Mesenteric fat pad (tissue), 1 donor: ENCODE data around the gene TXNDC5. TPM values are rescaled to one million over a fixed set of nuclear protein-coding genes. Genes with fewer than 3 reads are reported as not detected.
"Not testable (repeated sequence)": the region's sequence is repeated elsewhere in the genome, so short reads cannot be mapped to it uniquely, and the experiment has no call there.

Experiments used
- DNase-seq: peaks from one replicate; pipeline ENCODE4 v3.0.0-alpha.2; 2020; ENCODE audit warnings: low spot score
- total RNA-seq: library from RNA; stranded (reverse); fragmentation: NEBNext Ultra II Directional; extraction: Animal tissue kit (Norgen Biotek cat#: 25700); gene quantifications from one replicate; pipeline ENCODE4 v1.2.1, GENCODE V29; 2021
- donor health status: DM: yes; HTN: yes; CAD: no.

TXNDC5 gene
- total RNA-seq, 1 donor from 2014 or later = 153 TPM

DNA sequence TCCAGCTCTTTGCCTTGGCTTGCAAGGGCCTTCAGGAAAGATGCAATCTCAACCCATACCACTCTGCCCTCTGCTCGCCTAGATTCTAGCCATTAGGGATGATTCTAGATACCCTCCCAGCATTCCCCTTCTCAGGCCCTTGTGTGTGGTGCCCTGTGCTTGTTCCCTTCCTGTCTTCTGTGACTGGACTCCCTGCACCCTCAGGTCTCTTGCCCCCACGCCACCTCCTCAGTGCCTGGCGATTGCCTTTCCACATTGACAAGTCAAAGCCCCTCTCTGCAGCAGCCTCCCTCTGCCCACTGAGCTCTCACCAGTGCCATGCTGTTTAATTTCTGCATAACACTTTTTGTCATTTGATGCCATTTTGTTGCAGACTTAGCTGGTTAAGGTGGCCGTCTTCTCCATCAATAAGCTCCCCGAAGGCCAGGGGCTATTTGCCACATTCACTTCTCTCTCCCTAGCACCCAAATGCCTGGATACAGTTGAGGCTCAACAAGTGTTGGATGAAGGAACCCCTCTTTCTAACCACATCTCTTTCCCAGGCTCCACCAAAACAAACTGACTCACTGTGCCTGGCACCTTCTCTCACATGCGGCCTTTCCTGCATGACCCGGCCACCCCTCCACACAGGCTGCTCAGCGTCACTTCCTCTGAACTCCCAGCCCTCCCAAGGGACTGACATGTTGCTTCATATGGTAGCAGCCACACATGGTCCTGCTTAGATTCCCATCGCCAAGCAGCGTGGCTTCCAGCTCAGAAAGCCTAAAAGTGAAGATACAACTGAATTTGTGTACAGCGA is 4.6 kb upstream of the TXNDC5 start:
- DNase-seq = no peak

DNA sequence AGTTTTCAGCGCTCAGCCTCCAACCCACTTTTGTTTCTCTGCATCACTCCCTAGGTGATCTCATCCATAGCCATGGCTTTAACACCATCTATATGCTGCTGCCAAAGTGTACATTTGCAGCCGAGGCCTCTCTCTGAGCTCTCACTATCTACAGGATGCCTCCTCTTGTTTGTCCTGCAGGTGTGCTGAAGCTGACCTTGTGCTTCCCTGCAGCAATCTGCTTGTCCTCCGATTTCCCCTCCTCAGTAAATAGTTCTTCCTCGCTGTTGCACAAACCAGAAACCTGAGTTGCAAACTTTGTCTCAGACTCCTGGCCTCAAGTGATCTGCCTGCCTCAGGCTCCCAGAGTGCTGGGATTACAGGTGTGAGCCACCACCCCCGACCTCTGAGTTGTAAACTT is 3.7 kb upstream of the TXNDC5 start:
- DNase-seq = no peak

DNA sequence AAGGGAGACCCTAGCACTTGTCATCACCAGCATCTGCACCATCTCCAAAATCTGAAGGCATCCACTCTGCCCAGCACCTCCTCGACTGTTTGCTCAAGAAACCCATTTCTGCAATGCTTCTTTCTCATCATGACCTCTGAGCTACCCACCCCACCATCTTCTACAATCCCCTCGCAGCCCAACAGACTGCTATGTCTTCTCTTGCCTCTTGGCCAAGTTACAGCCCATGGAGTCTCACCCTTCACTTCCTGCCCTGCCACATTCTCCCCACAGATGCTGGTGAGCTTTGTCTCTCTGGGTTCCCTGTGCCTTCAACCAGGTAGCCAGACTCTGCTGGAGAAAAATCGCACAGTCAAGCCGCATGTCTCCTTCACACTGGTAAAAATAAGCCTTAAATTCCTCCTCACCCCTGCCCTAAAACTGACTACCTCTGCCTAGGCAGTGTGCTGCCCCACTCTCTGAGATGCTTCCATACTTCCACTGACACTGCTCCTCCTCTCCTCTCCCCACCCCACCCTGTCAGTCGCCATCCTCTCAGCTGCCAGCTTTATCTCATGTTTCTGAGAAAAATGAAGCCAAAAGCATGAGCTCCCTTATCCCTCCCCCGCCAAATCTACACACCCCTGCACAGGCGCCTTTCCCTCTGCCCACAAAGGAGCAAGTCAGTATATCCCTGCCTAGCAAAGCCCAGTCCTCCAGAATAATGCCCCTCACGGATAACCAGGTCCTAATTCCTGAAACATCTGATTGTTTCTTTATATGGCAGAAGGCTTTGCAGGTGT is 2.3 kb upstream of the TXNDC5 start:
- DNase-seq = no peak

DNA sequence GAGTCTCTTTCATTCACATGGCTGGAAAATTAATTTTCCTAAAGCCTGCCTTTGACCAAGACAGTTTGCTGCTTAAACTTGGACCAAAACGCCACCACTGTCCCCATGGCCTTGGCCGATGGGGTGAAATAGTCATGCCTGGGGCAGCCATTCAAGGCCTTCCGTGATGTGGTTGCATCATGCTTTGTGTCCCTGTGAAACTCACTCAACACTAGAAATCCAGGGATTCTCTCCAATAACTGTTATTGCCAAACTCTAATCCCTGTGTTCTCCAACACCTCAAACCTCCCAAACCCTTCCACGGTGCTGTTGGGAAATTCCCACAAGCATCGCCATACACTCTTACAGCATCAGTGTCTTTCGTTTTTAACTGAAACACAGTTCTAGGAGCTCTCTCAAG is 1.4 kb upstream of the TXNDC5 start:
- no peak for DNase-seq

DNA sequence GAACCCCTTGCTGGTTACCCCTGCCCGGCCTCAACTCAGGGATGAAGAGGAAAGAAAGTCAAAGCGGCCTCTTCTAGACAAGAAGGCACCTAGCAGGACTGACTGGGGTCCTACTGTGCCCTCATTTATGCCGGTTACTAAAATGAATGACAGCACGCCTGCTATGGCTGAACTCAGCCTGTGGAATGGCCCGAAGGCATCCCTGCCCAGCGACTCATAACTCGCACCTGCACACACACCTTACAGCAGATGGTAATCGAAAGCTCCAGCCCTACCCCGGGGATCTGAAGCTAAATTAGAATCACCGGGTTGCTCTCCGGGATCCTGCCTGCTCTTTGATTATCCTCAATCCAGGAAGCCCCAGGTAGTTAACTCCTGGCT is 747 bp upstream of the TXNDC5 start:
- no peak for DNase-seq

DNA sequence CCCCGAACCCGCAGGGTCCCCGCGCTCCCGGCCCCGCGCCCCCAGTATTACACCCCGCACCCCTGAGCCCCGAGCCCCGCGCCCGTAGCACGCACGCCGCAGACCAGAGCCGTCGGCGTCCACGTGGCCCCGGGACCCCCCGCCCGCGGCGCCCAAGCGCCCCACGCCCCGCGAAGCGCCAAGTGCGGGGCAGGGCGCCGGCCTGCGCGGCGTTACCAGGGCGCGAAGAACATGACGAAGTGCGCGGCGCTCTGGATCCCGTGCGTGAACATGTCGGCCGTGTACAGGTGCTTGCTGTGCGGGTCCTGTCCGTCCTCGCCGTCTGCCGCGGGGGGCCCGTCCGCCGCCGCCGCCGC is 312 bp downstream of the TXNDC5 start:
- no peak for DNase-seq

DNA sequence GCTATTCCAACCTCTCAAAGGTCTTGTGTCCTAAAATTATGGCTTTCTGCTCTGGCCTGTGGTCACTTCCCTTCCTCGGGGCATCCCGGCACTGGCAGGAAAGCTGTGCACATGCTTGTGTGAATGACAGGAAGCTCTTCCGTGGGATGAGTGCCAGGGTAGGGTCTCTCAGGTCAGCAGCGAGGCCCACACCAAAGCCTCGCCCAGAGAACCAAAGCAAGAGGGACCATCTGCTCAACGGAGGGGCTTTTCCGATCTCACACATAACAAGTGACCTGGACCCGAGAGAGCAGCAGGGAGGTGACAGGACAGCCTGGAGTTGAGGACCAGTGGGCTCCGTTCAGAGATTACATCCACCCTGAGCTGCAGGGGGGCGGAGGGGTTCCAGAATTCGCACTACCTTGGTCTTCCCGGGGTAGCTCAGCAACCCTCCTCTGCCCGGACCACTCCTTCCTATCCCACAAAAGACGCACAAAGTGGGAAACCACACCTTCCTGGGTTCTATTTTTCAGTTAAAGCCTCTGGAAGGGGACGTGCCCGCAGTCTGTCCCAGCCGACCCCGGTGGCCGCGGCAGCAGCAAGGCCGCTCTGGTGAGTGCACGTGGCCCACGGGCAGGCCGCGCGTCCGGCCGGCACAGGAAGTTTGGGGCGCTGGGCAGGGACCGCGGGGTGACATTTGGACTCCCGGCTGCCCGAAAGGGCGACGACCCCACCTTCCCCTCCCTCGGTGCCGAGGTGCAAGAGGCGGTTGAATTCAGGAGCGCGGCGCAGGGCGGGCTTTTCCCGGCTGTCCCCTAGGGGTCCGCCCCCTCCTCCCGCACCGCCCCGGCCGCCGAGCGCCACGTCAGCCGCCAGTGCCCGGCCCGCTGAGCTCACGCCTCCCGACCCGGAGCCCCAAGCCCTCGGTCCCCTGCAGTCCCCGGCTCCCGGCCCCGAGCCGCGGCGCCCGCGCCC is 988 bp downstream of the TXNDC5 start:
- no peak for DNase-seq

DNA sequence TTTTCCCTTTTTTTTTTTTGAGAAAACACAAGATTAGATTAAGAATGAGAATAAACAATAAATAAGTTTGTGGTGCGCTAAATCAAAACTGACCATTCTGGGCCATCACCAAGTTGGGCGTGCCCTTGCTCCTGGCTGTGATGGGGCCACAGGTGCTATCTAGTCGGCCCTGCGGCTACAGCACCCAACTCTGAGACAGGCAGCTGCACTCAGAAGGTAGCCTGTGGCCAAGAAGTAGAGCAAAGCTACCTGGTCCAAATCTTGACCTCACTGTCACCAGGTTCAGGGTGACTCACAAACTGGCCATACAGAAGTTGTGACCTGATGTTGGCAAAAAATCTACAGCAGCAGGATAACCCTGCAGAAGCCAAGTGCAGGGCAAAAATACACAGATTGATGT is 3.4 kb downstream of the TXNDC5 start:
- DNase-seq = no peak

DNA sequence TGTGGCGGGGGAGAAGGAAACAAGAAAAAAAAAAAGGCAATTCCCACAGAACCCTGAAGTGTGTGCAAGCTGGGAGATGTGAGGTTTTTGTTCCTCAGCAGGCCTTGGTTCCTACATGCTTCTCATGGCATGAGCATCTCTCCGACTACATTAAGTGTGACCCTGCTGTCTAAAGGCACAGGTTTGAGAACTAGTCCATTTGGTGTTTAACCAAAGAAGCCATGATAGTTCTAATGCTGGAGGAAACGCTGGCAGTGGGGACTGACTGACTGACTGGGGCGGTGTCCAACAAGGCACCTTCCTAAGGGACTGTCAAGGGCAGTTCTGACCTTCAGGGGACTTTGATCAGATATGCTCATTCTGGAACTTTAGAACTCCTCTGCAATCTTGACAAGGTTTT is 3.8 kb downstream of the TXNDC5 start:
- DNase-seq = no peak

DNA sequence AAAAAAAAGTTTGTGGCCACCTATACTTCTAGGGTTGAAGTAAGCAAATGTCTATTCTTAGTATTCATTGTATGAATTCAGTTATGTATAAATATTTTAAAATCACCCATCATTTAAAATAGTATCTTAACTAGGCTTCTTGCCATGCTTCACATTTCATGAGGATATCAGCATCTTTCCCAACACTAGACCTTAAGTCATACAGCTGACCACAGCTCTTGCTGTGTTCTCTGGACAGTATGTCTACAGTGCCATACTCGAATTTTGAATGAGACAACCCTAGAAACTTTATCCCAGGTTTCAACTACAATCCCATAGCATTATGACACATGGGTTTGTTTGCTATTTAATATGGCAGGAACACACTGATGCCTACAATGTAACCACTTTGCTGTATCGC is 5.2 kb downstream of the TXNDC5 start:
- DNase-seq = no peak

DNA sequence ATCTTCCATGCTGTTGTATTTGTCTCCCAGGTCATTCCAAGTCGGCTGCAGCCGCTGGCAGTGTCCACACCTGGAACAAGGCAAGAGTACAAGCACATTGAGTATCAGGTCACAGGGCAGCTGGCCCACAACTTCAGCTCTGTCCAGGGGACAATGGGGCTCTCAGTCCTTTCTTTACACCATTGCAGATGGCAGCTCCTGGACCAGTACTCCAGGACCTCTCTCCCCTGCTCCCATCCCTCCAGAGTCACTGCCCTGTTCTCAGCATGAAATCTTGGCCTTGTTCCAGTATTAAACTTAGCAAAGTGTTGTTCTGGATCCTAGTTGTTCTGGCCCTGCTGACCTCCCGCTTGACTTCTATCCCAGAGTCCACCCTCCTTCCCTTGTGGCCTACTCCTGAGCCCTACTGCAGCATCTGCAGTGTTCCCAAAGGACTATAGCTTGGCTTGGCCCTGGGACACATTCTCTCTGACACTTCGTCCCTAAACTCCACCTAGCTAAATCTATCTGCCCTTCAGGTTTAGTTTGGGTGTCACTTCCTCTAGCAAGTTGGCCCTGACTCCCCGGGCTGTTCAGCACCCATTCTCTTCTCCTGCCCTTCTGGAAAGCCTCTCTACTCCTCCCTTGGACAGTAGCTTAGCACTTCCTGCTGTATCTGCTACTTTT is 5.8 kb downstream of the TXNDC5 start:
- no peak for DNase-seq

DNA sequence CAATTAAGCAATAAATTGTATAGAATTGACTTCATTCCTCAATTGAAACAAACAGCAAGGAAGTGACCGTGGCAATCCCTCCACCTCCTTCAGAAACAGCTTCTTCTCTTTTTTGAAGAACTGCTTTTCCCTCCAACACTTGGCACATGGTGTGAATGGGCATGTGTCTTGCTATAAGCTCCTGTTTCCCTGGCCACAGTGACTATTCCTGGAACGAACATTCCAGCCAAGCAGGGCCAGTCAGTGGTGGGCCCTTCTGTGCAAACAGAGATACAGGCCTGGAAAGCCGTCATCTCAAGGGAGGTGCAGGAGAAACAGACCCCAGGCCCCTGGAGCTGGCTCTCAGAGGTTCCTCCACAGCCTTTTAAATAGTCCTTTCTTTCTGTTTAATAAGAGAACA is 6.9 kb downstream of the TXNDC5 start:
- no peak for DNase-seq

DNA sequence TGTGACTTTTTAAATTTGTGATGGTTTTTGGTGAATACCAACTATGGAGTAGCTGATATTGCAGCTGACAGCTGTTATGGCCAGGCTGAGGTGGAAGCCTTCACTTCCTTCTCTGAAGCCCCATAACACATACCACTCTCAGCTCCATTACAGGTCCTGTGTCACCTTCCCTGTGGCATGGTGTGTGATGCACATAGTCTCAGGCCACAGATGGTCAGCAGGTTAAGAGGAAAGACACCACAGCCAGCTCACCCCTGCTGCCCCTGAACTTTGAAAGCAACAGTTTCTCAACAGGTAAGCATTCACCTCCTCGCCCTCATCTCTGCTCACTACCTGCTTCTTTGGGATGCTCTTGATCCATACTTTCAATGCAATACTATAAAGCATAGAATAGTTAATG is 7.7 kb downstream of the TXNDC5 start:
- DNase-seq = no peak

DNA sequence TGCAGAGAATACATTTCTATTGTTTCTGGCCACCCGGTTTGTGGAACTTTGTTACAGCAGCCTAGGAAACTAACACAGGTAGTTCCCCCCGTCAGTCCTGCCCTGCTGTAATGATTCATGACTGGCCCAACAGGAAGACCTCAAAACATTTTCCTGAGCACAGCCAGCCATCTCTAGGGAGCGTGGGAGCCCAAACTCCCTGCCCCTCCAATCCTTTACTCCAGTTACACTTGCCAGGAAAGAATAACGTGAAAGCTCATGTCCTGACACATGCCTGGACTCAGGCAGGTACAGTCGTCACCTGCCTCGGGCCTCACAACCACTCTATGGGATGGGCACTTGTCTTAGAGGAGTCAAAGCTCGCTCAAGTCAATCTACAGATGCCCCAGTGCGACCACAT is 8.4 kb downstream of the TXNDC5 start:
- DNase-seq = no peak

DNA sequence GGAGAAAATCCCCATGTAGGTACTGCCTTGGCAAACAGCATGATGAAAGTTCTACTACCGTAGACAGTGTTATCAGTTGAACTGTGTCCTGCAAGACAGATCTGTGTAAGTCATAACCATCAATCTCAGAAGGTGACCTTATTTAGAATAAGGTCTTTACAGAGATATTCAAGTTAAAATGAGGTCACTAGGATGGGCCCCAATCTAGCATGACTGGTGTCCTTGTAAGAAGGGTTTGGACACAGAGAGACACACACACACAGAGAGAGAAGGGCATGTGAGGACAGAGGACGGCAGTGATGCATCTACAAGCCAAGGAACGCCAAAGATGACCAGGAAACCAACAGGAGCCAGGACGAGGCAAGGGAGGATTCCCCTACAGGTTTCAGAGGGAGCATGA is 8.8 kb downstream of the TXNDC5 start:
- DNase-seq = no peak

DNA sequence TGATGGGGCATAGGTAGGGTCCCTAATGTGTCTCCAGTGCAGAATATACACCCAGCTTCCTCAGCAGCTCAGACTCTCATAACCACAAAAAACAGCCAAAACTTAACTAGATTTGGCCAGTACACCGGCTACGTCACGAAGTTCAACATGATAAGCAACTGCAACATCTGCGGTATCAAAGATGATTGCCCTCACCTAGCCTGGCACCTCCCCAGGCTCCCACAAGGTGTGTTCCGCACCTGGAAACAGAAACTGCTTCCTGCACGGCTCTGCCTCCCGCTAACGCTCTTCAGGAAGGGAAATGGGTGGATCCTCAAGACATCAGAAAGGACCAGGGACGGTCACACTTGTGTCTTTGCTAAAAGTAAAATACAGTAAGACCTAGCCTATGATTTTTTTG is 9.5 kb downstream of the TXNDC5 start:
- DNase-seq = no peak

DNA sequence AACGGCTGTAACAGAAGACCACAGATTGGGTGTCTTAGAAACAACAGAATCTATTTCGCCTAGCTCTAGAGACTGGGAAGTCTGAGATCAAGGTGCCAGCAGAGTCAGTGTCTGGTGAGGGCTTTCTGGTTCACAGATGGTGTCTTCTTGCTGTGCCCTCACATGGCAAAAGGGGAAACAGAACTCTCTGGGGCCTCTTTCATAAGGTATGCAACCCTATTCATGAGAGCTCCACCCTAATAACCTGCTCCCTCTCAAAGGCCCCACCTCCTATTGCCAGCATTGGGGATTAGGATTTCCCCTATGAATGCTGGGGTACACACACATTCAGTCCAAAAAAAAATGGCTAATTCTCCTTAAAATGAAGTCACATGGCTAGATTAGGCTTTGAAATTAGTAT is 10.0 kb downstream of the TXNDC5 start:
- no peak for DNase-seq

DNA sequence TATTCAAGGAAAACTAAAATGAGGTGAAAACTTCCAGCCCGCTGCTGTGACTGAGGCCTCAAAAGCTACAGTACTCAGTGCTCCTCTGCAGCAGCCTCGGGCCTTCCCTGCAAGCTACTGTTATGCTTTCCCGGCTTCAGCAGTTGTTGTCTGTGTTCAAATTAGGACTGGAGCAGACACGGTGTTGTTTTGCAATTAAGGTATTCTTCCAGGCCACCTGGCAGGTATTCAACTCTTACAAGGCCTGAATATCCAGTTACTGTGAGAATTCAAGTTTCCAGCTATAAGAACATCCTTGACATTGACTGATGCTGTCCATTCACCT is 10.7 kb downstream of the TXNDC5 start:
- no peak for DNase-seq

DNA sequence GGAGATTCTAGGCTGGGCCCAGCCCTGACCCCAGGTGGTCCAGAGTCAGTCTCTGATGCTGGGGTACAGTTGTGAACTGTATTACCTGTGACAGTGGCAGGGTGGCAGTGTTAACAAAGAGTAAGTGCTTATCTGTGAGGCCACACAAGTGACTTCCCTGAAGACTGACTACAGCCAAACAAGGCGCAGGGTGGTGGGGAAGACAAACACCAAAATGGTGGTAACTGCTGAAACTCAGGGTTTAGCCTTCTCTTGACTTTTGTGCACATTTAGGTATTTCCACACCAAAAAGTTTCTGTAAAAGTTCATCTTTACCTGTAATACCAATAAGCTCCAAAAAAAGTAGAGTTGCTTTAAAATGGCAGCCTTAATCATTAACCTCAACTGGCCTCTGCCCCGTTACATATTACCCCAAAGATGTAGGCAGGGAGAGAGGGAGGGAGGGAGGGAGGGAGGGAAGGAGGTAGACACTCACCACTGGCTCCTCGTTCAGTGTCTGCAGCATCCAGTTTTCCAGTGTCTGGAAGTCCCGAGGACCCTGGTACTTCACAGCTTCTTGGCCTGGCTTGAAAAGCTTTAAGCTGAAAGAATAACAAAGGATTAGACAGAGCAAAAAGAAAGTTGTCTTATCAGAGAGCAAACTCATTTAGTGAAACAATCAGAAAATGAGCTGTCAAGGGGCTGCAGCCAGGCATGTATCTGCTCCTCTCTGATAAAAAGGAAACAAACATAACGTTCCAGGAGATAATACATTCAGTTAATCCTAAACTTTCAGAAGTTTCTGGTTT is 11.3 kb downstream of the TXNDC5 start:
- DNase-seq = no peak

DNA sequence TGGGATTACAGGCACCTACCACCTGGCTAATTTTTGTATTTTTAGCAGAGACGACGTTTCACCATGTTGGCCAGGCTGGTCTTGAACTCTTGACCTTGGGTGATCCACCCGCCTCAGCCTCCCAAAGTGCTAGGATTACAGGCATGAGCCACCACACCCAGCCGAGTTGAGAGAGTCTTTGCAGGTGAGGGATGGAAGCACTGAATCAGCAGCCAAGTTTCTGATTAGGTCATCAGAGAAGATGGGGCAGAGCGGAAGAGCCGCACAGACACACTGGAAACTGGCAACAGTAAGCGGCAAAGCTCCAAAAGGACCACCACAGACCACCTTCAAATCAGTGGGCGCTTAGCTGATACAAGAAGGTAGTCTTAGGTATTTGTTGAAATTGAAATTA is 12.4 kb downstream of the TXNDC5 start:
- DNase-seq = not testable (repeated sequence)
